Adrenal gland (tissue), 12 donors: Measurements from ENCODE around the gene ZNF772. TPM values are rescaled to one million over a fixed set of nuclear protein-coding genes. Genes with fewer than 3 reads are reported as not detected.

Experiments
- DNase-seq, 7 donors: peaks; one replicate each; pipeline ENCODE4 v3.0.0-alpha.2; 2019 to 2020
- H3K27ac ChIP-seq, 5 donors: fragments of 200-600 bp; sonication (generic) in 4 of 5; 1 replicate in 3 of 5; 2 replicates in 2 of 5; pipeline versions ENCODE4 v1.5.1 to v1.8.0; 2016 to 2020; ENCODE audit warnings: mild to moderate bottlenecking in 1 of 5
- H3K27me3 ChIP-seq: fragments of 200-600 bp; 2 replicates; pipeline ENCODE4 v1.8.0; 2021
- H3K36me3 ChIP-seq, 2 donors: fragments of 200-600 bp; replicated peaks in 1 of 2; 1 replicate in 1 of 2; 2 replicates in 1 of 2; pipeline versions ENCODE4 v1.5.1 to v1.8.0; 2018 to 2022
- H3K4me1 ChIP-seq, 2 donors: fragments of 200-600 bp; replicated peaks in 1 of 2; 1 replicate in 1 of 2; 2 replicates in 1 of 2; pipeline versions ENCODE4 v1.5.1 to v1.8.0; 2018 to 2021
- H3K4me3 ChIP-seq, 4 donors: fragments of 200-600 bp; sonication (generic) in 3 of 4; one replicate each; pipeline ENCODE4 v1.5.1; 2016 to 2018
- H3K9me3 ChIP-seq, 3 donors: fragments of 200-600 bp; sonication (generic) in 1 of 3; replicated peaks in 1 of 3; 1 replicate in 2 of 3; 2 replicates in 1 of 3; pipeline versions ENCODE4 v1.5.1 to v1.8.0; 2016 to 2021
- CTCF ChIP-seq, 6 experiments: fragments of 450-650 bp in 4 of 6; fragments of 200-600 bp in 2 of 6; sonication (generic) in 1 of 6; IDR thresholded peaks; 1 replicate in 5 of 6; 2 replicates in 1 of 6; pipeline versions ENCODE4 v1.5.1 to v1.8.0; 2016 to 2021; ENCODE audit warnings: antibody characterized with exemption in 6 of 6, mild to moderate bottlenecking in 2 of 6, moderate library complexity in 1 of 6
- POLR2A ChIP-seq, 2 donors: fragments of 450-650 bp; IDR thresholded peaks; one replicate each; pipeline ENCODE4 v1.6.1; 2017; ENCODE audit warnings: antibody characterized with exemption in 2 of 2, mild to moderate bottlenecking in 2 of 2, moderate library complexity in 1 of 2
- WGBS, 4 donors: extraction: QIAGEN DNeasy Blood & Tissue Kit in 2 of 4; methylation state at CpG; one replicate each; pipeline versions ENCODE4 v1.1.5 to v1.1.7; 2013 to 2017; 5-methylcytosine and 5-hydroxymethylcytosine counted together
- intact Hi-C, 2 donors: fragments of 100-400 bp; cut with DNase I; formaldehyde crosslinking; loops; one replicate each; pipeline versions ENCODE4 v1.14.1 to v1.15.0; 2022 to 2023
- polyA plus RNA-seq, 3 donors: library from polyadenylated mRNA; stranded (reverse); fragments of 200-250 nt in 2 of 3; fragments of 350-450 nt in 1 of 3; fragmentation: Illumina TruSeq in 1 of 3; extraction: RNeasy Lipid Tissue Mini Kit (QIAGEN cat#74804) in 1 of 3; gene quantifications; one replicate each; pipeline ENCODE4 v1.2.3, GENCODE V29; 2013 to 2014
- total RNA-seq, 9 donors: library from RNA; depleted of rRNA in 4 of 9; stranded (reverse); fragments of >200 nt in 4 of 9; fragments of 120-200 nt in 1 of 9; fragmentation: NEBNext Ultra II Directional in 1 of 9; extraction: Animal tissue kit (Norgen Biotek cat#: 25700) in 1 of 9; gene quantifications; one replicate each; pipeline versions ENCODE4 v1.1.0 to v1.2.4, GENCODE V29; 2013 to 2023
- donor health status: healthy with polysubstance abuse.
- donor health status: Bipolar disorder and iron deficiency.
- donor health status: DM: yes; HTN: yes; CAD: no.
- donor health status: DM: no; HTN: no; CAD: no.
- donor health status: DM: no; HTN: no; CAD: no.
- donor health status: DM: yes; HTN: yes; CAD: no.

The ZNF772 gene
- total and polyA plus RNA-seq, 12 donors: 1.4 to 27.9 (median 16.1) TPM

GRCh38 chr19:57452307-57452706 is 25.1 kb downstream of the ZNF772 start:
- TF ChIP-seq POLR2A (IDR thresholded peaks at IDR 0.05) (no peak), CTCF (IDR thresholded peaks at IDR 0.05) (no peak)
- Histone ChIP-seq H3K4me3 (no peak overlapping the region), H3K36me3 (no peaks in the 10 kb centered on the region), H3K27ac (no peak overlapping the region), H3K27me3 (no peaks in the 10 kb centered on the region), H3K9me3 (peaks cover 0 to 7% (median 0%) of the 10 kb centered on the region in 3 donors), H3K4me1 (no peaks in the 10 kb centered on the region)
- intact Hi-C loops: no loop called here
- DNase-seq: no peak
- 95 to 97% (median 95%) methylated on average over 3 of the region's 3 CpGs for WGBS, 4 donors

GRCh38 chr19:57443121-57443696 is 34.2 kb downstream of the ZNF772 start:
- peaks cover 0 to 4% of the 10 kb centered on the region in 2 donors for H3K36me3 ChIP-seq
- 76 to 86% (median 81%) methylated on average over 5 of the region's 5 CpGs for WGBS, 4 donors
- peaks cover 0 to 31% (median 0%) of the 10 kb centered on the region in 3 donors for H3K9me3 ChIP-seq
- no peaks in the 10 kb centered on the region for H3K27me3 ChIP-seq
- H3K27ac ChIP-seq: no peak overlapping the region
- intact Hi-C loops: no loop called here
- TF ChIP-seq POLR2A (IDR thresholded peaks at IDR 0.05) (no peak), CTCF (IDR thresholded peaks at IDR 0.05) (no peak)
- H3K4me1 ChIP-seq: no peaks in the 10 kb centered on the region
- H3K4me3 ChIP-seq: no peak overlapping the region
- no peak for DNase-seq

- DNase-seq: no peak
- intact Hi-C loops: no loop called here
- Histone ChIP-seq H3K9me3 (peaks cover 0 to 27% (median 0%) of the 10 kb centered on the region in 3 donors), H3K27ac (no peak overlapping the region), H3K27me3 (no peaks in the 10 kb centered on the region), H3K36me3 (peaks cover 0 to 5% of the 10 kb centered on the region in 2 donors), H3K4me3 (no peak overlapping the region), H3K4me1 (no peaks in the 10 kb centered on the region)
- 81 to 96% (median 89%) methylated on average over 6 to 7 of the region's 7 CpGs for WGBS, 4 donors
- TF ChIP-seq POLR2A (IDR thresholded peaks at IDR 0.05) (no peak), CTCF (IDR thresholded peaks at IDR 0.05) (no peak)
Observed at GRCh38 chr19:57441979-57442752, 35.2 kb downstream of the ZNF772 start.

- Histone ChIP-seq H3K27me3 (no peaks in the 10 kb centered on the region), H3K4me1 (peaks cover 11 to 17% of the 10 kb centered on the region in 2 donors), H3K4me3 (no peak overlapping the region), H3K27ac (no peak overlapping the region), H3K36me3 (peaks cover 0 to 5% of the 10 kb centered on the region in 2 donors), H3K9me3 (peaks cover 0 to 6% (median 0%) of the 10 kb centered on the region in 3 donors)
- DNase-seq: no peak
- intact Hi-C loops: no loop called here
- WGBS, 4 donors: 83 to 96% (median 88%) methylated on average over 9 of the region's 9 CpGs
- TF ChIP-seq POLR2A (IDR thresholded peaks at IDR 0.05): no peak
- TF ChIP-seq CTCF (IDR thresholded peaks at IDR 0.05): no peak
Observed at GRCh38 chr19:57438925-57439324, 38.4 kb downstream of the ZNF772 start.
